Brain pericyte (primary cell): Measurements from ENCODE around the gene SLC29A2.

Experiments
- DNase-seq: peaks from one replicate; pipeline ENCODE4 v3.0.0-alpha.2; 2012; ENCODE audit warnings: low read depth, low spot score

SLC29A2 gene

GRCh38 chr11:66371627-66372415 is at the start of gene SLC29A2:
SLC29A2 (minus strand) TSS chr11:66371760; CDS start chr11:66371591, 169 bp downstream.
- DNase-seq = no peak

- no peak for DNase-seq
Measured at GRCh38 chr11:66420671-66421476, 49.3 kb upstream of the SLC29A2 start, which contains the start of gene NPAS4. NPAS4 (plus strand) TSS chr11:66421035; CDS start chr11:66421180, 145 bp downstream.

GRCh38 chr11:66419825-66420224 is 48.3 kb upstream of the SLC29A2 start:
- no peak for DNase-seq

- no peak for DNase-seq
Measured at GRCh38 chr11:66418986-66419308, 47.4 kb upstream of the SLC29A2 start.

GRCh38 chr11:66418168-66418985 is 46.8 kb upstream of the SLC29A2 start:
- peak; percentile 60 for DNase-seq

- no peak for DNase-seq
Measured at GRCh38 chr11:66417000-66417399, 45.4 kb upstream of the SLC29A2 start.

GRCh38 chr11:66415423-66415822 is 43.9 kb upstream of the SLC29A2 start:
- DNase-seq = no peak

GRCh38 chr11:66414120-66414934 is 42.8 kb upstream of the SLC29A2 start:
- DNase-seq = no peak

- no peak for DNase-seq
Measured at GRCh38 chr11:66413167-66413566, 41.6 kb upstream of the SLC29A2 start.

- no peak for DNase-seq
Measured at GRCh38 chr11:66412110-66412509, 40.5 kb upstream of the SLC29A2 start.

- no peak for DNase-seq
Measured at GRCh38 chr11:66411323-66411722, 39.8 kb upstream of the SLC29A2 start.

- no peak for DNase-seq
Measured at GRCh38 chr11:66410191-66410590, 38.6 kb upstream of the SLC29A2 start.

- DNase-seq = no peak
Measured at GRCh38 chr11:66409226-66409625, 37.7 kb upstream of the SLC29A2 start.

- DNase-seq = peak; percentile 69
Measured at GRCh38 chr11:66408488-66409214, 37.1 kb upstream of the SLC29A2 start.

GRCh38 chr11:66407651-66408050 is 36.1 kb upstream of the SLC29A2 start:
- DNase-seq = no peak

GRCh38 chr11:66393954-66394353 is 22.4 kb upstream of the SLC29A2 start:
- DNase-seq = no peak

GRCh38 chr11:66391322-66391721 is 19.8 kb upstream of the SLC29A2 start:
- DNase-seq = no peak

- no peak for DNase-seq
Measured at GRCh38 chr11:66388780-66389386, 17.3 kb upstream of the SLC29A2 start.

GRCh38 chr11:66386171-66387069 is 14.9 kb upstream of the SLC29A2 start:
- peak; percentile 50 for DNase-seq
